ENCODE measurements around the gene LRFN2.

DNA sequence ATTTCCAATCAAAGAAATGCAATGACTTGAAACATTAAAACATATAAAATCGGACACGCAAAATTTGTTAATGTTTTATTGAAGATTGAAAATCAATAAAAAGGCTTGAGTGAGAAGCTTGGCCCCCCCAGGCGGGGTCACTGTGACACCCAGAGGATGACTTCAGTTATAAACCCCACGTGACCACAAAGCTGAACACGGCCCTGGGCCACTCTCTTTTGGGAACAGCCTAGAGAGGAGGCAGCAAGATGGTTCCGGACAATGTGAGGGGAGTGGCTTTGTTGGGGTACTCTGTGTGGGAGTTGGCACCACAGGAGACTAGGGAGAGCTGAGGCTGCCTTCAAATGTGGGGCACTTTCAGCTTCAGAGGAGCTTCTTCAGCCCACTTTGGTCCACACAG is 172.5 kb downstream of the LRFN2 start:
- TF ChIP-seq, protein P1, sequence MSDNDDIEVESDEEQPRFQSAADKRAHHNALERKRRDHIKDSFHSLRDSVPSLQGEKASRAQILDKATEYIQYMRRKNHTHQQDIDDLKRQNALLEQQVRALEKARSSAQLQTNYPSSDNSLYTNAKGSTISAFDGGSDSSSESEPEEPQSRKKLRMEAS (IDR thresholded peaks at IDR 0.05; ENCODE audit: low read depth), result no peak
- TF ChIP-seq CTCF (IDR thresholded peaks at IDR 0.05), result no peak
